SK-N-SH treated with all-trans-retinoic acid at 6 μM for 48 hours (cell line): ENCODE results near the gene FHOD3.
A peak's percentile ranks its signal among the peaks of the same experiment; 100 is the strongest.

Source experiments
- ATAC-seq: fragments of 200-7000 bp; cut with Tn5 transposase; 3 replicates; pipeline ENCODE4 v1.9.1; 2020; ENCODE audit warnings: mild to moderate bottlenecking, moderate library complexity
- ARNTL ChIP-seq: fragments of 450-650 bp; formaldehyde crosslinking; IDR thresholded peaks from 2 replicates; pipeline ENCODE4 v1.5.0; 2020; ENCODE audit warnings: low read depth, mild to moderate bottlenecking, moderate library complexity, borderline replicate concordance
- BACH2 ChIP-seq: fragments of 250-450 bp; sonication (Bioruptor Pico); IDR thresholded peaks from 2 replicates; pipeline ENCODE4 v1.9.0; 2021; ENCODE audit warnings: mild to moderate bottlenecking, borderline replicate concordance
- CSRNP3 ChIP-seq: fragments of 250-450 bp; sonication (Bioruptor Pico); IDR thresholded peaks from 2 replicates; pipeline ENCODE4 v1.5.1; 2021; ENCODE audit warnings: mild to moderate bottlenecking, moderate library complexity
- ESRRG ChIP-seq: fragments of 250-450 bp; sonication (Bioruptor Pico); IDR thresholded peaks from 2 replicates; pipeline ENCODE4 v1.6.1; 2021; ENCODE audit warnings: mild to moderate bottlenecking
- GLIS3 ChIP-seq: fragments of 250-450 bp; sonication (Bioruptor Pico); IDR thresholded peaks from 2 replicates; pipeline ENCODE4 v1.5.0; 2020; ENCODE audit warnings: mild to moderate bottlenecking, moderate library complexity
- ISL1 ChIP-seq: fragments of 250-450 bp; sonication (Bioruptor Pico); IDR thresholded peaks from 2 replicates; pipeline ENCODE4 v2.1.2; 2022; ENCODE audit warnings: mild to moderate bottlenecking, moderate library complexity
- OSR1 ChIP-seq: fragments of 250-450 bp; sonication (Bioruptor Pico); IDR thresholded peaks from 2 replicates; pipeline ENCODE4 v1.8.0; 2022; ENCODE audit warnings: moderate library complexity, mild to moderate bottlenecking, inconsistent platforms
- PPARA ChIP-seq: fragments of 250-450 bp; sonication (Bioruptor Pico); IDR thresholded peaks from 2 replicates; pipeline ENCODE4 v1.5.0; 2020; ENCODE audit warnings: mild to moderate bottlenecking, borderline replicate concordance
- RARB ChIP-seq: fragments of 250-450 bp; sonication (Bioruptor Pico); IDR thresholded peaks from 2 replicates; pipeline ENCODE4 v1.8.0; 2021; ENCODE audit warnings: mild to moderate bottlenecking, moderate library complexity
- SNAI2 ChIP-seq: fragments of 250-450 bp; sonication (Bioruptor Pico); IDR thresholded peaks from 2 replicates; pipeline ENCODE4 v1.5.0; 2020; ENCODE audit warnings: mild to moderate bottlenecking, moderate library complexity
- TCF4 ChIP-seq: fragments of 250-450 bp; sonication (Bioruptor Pico); IDR thresholded peaks from 2 replicates; pipeline ENCODE4 v1.8.0; 2021; ENCODE audit warnings: mild to moderate bottlenecking, moderate library complexity, borderline replicate concordance
- TOX ChIP-seq: fragments of 250-450 bp; sonication (Bioruptor Pico); IDR thresholded peaks from 2 replicates; pipeline ENCODE4 v1.8.0; 2021; ENCODE audit warnings: mild to moderate bottlenecking, moderate library complexity, borderline replicate concordance
- TSHZ2 ChIP-seq: fragments of 250-450 bp; sonication (Bioruptor Pico); IDR thresholded peaks from 2 replicates; pipeline ENCODE4 v1.5.0; 2020; ENCODE audit warnings: mild to moderate bottlenecking, moderate library complexity
- ZC3H10 ChIP-seq: fragments of 250-450 bp; sonication (Bioruptor Pico); IDR thresholded peaks from 2 replicates; pipeline ENCODE4 v1.5.1; 2021; ENCODE audit warnings: mild to moderate bottlenecking, moderate library complexity
- ZFP3 ChIP-seq: fragments of 250-450 bp; sonication (Bioruptor Pico); IDR thresholded peaks from 2 replicates; pipeline ENCODE4 v1.5.0; 2020; ENCODE audit warnings: mild to moderate bottlenecking, moderate library complexity
- ZFP30 ChIP-seq: fragments of 450-650 bp; formaldehyde crosslinking; IDR thresholded peaks from 2 replicates; pipeline ENCODE4 v1.5.0; 2022; ENCODE audit warnings: mild to moderate bottlenecking, moderate library complexity
- ZNF565 ChIP-seq: fragments of 450-650 bp; formaldehyde crosslinking; conservative IDR thresholded peaks from 2 replicates; pipeline ENCODE4 v1.5.0; 2020; ENCODE audit warnings: low read depth, mild to moderate bottlenecking, moderate library complexity
- ZNF70 ChIP-seq: fragments of 450-650 bp; formaldehyde crosslinking; IDR thresholded peaks from 2 replicates; pipeline ENCODE4 v1.5.0; 2020; ENCODE audit warnings: mild to moderate bottlenecking, moderate library complexity
- TF ChIP-seq, protein P1 (sequence below): fragments of 250-450 bp; sonication (Bioruptor Pico); IDR thresholded peaks from 2 replicates; pipeline ENCODE4 v1.8.0; 2021; ENCODE audit warnings: low read depth, mild to moderate bottlenecking, moderate library complexity, borderline replicate concordance
- TF ChIP-seq, protein P2 (sequence below): fragments of 250-450 bp; sonication (Bioruptor Pico); IDR thresholded peaks from 2 replicates; pipeline ENCODE4 v1.5.1; 2020; ENCODE audit warnings: low read depth, mild to moderate bottlenecking, moderate library complexity
- TF ChIP-seq, protein P3 (sequence below): fragments of 250-450 bp; sonication (Bioruptor Pico); IDR thresholded peaks from 2 replicates; pipeline ENCODE4 v1.8.0; 2020; ENCODE audit warnings: mild to moderate bottlenecking, moderate library complexity, borderline replicate concordance

FHOD3 gene

DNA sequence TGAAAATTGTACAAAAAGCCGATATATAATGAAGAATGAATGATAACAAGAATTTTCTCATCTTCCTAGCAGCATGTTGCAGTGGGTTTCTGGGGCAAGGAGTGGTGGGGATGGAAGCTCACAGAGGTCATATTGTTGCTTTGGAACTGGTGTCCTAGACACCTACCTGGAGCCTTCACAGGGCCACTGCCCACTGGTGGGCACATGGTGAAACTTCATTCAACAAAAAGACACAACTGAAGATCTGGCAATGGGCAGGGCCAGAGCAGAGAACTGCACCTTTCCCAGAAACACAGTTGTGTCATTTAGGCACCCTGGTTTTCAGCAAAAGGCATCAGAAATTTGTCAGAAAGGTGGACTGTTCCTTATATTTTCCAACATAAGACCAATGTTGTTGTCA, 115.3 kb downstream of the FHOD3 start:
- TF ChIP-seq ZFP30 (CRISPR knock-in tag), result no peak
- TF ChIP-seq, protein P1, sequence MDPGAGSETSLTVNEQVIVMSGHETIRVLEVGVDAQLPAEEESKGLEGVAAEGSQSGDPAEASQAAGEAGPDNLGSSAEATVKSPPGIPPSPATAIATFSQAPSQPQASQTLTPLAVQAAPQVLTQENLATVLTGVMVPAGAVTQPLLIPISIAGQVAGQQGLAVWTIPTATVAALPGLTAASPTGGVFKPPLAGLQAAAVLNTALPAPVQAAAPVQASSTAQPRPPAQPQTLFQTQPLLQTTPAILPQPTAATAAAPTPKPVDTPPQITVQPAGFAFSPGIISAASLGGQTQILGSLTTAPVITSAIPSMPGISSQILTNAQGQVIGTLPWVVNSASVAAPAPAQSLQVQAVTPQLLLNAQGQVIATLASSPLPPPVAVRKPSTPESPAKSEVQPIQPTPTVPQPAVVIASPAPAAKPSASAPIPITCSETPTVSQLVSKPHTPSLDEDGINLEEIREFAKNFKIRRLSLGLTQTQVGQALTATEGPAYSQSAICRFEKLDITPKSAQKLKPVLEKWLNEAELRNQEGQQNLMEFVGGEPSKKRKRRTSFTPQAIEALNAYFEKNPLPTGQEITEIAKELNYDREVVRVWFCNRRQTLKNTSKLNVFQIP (CRISPR knock-in tag), result no peak
- TF ChIP-seq SNAI2 (CRISPR knock-in tag), result no peak
- no peak for TF ChIP-seq TCF4 (CRISPR knock-in tag)
- TF ChIP-seq ZFP3 (CRISPR knock-in tag), result no peak
- no peak for TF ChIP-seq CSRNP3
- TF ChIP-seq ZNF565 (CRISPR knock-in tag), result no peak
- TF ChIP-seq PPARA (CRISPR knock-in tag), result no peak
- TF ChIP-seq, protein P2, sequence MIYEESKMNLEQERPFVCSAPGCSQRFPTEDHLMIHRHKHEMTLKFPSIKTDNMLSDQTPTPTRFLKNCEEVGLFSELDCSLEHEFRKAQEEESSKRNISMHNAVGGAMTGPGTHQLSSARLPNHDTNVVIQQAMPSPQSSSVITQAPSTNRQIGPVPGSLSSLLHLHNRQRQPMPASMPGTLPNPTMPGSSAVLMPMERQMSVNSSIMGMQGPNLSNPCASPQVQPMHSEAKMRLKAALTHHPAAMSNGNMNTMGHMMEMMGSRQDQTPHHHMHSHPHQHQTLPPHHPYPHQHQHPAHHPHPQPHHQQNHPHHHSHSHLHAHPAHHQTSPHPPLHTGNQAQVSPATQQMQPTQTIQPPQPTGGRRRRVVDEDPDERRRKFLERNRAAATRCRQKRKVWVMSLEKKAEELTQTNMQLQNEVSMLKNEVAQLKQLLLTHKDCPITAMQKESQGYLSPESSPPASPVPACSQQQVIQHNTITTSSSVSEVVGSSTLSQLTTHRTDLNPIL (CRISPR knock-in tag), result no peak
- no peak for TF ChIP-seq ESRRG
- no peak for TF ChIP-seq ISL1
- no peak for TF ChIP-seq GLIS3 (CRISPR knock-in tag)
- TF ChIP-seq, protein P3, sequence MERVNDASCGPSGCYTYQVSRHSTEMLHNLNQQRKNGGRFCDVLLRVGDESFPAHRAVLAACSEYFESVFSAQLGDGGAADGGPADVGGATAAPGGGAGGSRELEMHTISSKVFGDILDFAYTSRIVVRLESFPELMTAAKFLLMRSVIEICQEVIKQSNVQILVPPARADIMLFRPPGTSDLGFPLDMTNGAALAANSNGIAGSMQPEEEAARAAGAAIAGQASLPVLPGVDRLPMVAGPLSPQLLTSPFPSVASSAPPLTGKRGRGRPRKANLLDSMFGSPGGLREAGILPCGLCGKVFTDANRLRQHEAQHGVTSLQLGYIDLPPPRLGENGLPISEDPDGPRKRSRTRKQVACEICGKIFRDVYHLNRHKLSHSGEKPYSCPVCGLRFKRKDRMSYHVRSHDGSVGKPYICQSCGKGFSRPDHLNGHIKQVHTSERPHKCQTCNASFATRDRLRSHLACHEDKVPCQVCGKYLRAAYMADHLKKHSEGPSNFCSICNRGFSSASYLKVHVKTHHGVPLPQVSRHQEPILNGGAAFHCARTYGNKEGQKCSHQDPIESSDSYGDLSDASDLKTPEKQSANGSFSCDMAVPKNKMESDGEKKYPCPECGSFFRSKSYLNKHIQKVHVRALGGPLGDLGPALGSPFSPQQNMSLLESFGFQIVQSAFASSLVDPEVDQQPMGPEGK (CRISPR knock-in tag), result no peak
- TF ChIP-seq OSR1 (CRISPR knock-in tag), result no peak
- no peak for TF ChIP-seq TSHZ2 (CRISPR knock-in tag)
- TF ChIP-seq ARNTL (CRISPR knock-in tag), result no peak
- no peak for TF ChIP-seq RARB (CRISPR knock-in tag)
- TF ChIP-seq, all 23 proteins: peak for 0
- peak; percentile 83 for ATAC-seq

DNA sequence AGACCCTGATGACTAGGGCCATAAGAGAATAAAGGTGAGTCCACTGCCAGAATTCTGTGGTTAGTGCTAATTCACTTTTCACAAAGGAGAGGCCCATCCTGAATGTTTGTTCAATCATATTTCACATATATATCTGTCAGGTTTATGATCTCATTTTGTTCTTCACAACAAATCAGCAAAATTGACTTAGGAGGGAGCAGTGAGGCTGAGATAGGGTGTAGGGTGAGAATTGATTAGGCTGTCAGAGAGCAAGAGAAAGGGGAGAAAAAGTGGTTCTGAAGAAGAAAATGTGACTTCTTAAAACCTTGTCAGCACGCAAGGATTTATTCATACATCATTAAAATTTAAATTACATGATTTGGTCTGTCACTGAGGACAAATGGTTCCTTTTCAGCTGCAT, 117.7 kb downstream of the FHOD3 start:
- no peak for TF ChIP-seq ESRRG
- TF ChIP-seq ZFP3 (CRISPR knock-in tag), result no peak
- no peak for TF ChIP-seq ZNF565 (CRISPR knock-in tag)
- TF ChIP-seq, protein P1 (CRISPR knock-in tag), result no peak
- no peak for TF ChIP-seq RARB (CRISPR knock-in tag)
- no peak for TF ChIP-seq BACH2
- TF ChIP-seq, protein P3 (CRISPR knock-in tag), result no peak
- TF ChIP-seq CSRNP3, result no peak
- no peak for TF ChIP-seq TOX (CRISPR knock-in tag)
- no peak for TF ChIP-seq ISL1
- TF ChIP-seq ZNF70, result no peak
- no peak for TF ChIP-seq TCF4 (CRISPR knock-in tag)
- TF ChIP-seq ARNTL (CRISPR knock-in tag), result no peak
- no peak for TF ChIP-seq ZC3H10 (CRISPR knock-in tag)
- TF ChIP-seq OSR1 (CRISPR knock-in tag), result no peak
- ATAC-seq, result no peak
